SK-N-MC (cell line): ENCODE results near the gene APBA2.
"Not testable (repeated sequence)": the region's sequence is repeated elsewhere in the genome, so short reads cannot be mapped to it uniquely, and the experiment has no call there.

Experiments used
- DNase-seq: peaks from one replicate; pipeline ENCODE4 v3.0.0-alpha.2; 2011; ENCODE audit warnings: low read depth, low spot score
- H3K27ac ChIP-seq: fragments of 200-600 bp; sonication (generic); 2 replicates; pipeline ENCODE4 v1.5.1; 2016; ENCODE audit warnings: mixed run types
- H3K36me3 ChIP-seq: fragments of 200-600 bp; sonication (generic); 2 replicates; pipeline ENCODE4 v1.6.1; 2017; ENCODE audit warnings: antibody characterized with exemption, low read length, mixed read lengths; ENCODE audit not compliant: insufficient read depth
- H3K4me3 ChIP-seq: fragments of 200-600 bp; sonication (generic); 2 replicates; pipeline ENCODE4 v1.5.1; 2016
- H3K9ac ChIP-seq: fragments of 200-600 bp; sonication (generic); 2 replicates; pipeline ENCODE4 v1.8.0; 2017; ENCODE audit warnings: mixed run types, mixed read lengths; ENCODE audit not compliant: insufficient read length
- H3K9me3 ChIP-seq: fragments of 200-600 bp; sonication (generic); 2 replicates; pipeline ENCODE4 v1.6.1; 2017; ENCODE audit warnings: low read depth, mild to moderate bottlenecking, antibody characterized with exemption, low read length, moderate library complexity, mixed read lengths
- EZH2 ChIP-seq: fragments of 200-600 bp; sonication (generic); IDR thresholded peaks from one replicate; pipeline ENCODE4 v1.6.1; 2017; ENCODE audit warnings: antibody characterized with exemption
- FOXP2 ChIP-seq: optimal IDR thresholded peaks from 2 replicates; pipeline ENCODE3; 2011; ENCODE audit warnings: mild to moderate bottlenecking, moderate library complexity; ENCODE audit not compliant: insufficient read depth; ENCODE audit errors: extremely low read length, control extremely low read depth
- POLR2AphosphoS5 ChIP-seq: IDR thresholded peaks from 2 replicates; pipeline ENCODE4 v1.6.1; 2012; ENCODE audit warnings: mild to moderate bottlenecking, low read depth, low read length, borderline replicate concordance

The APBA2 gene

DNA sequence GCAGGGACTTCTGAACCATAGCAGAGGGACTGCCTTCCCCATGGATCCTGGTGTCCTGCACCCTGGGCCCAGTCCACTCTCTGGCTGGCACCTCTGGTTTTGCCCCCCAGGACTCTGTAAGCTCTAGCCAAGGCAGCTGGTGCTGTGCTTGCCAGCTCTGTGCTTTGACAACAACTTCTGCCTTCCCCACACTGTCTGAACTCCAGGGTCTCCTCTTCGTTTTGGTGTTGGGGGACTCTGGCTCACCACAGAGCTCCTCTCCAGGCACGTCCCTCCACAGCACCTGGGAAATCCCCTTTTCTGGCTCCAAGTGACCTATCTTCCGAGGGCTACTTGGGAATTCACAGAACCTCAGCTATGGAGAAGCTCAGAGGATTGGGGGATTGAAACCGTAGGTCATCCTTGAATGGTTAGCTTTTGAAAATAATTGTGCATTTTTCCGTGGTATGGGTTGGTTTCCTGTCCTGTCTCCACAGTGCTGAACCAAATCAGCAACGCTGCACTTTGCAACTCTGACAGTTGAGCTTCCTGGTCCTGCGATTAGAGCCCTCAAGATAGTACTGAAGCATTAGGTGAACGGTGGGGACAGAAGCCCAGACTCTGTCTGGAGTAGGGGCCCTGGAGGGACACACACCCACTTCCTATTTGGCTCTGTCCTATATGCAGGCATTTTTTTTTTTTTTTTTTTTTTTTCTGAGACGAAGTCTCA, 152.4 kb downstream of the APBA2 start:
- Histone ChIP-seq H3K36me3 (no peaks in the 10 kb centered on the region), H3K9me3 (no peaks in the 10 kb centered on the region), H3K4me3 (no peak overlapping the region), H3K27ac (no peak overlapping the region), H3K9ac (no peak overlapping the region)
- no peak for DNase-seq
- TF ChIP-seq EZH2: no peak
- TF ChIP-seq POLR2AphosphoS5: no peak
- TF ChIP-seq FOXP2: no peak

GRCh38 chr15:29039466-29040369, 153.9 kb downstream of the APBA2 start:
- TF ChIP-seq FOXP2 (no peak), POLR2AphosphoS5 (no peak), EZH2 (no peak)
- Histone ChIP-seq H3K27ac (no peak overlapping the region), H3K9me3 (no peaks in the 10 kb centered on the region), H3K9ac (no peak overlapping the region), H3K36me3 (no peaks in the 10 kb centered on the region), H3K4me3 (no peak overlapping the region)
- DNase-seq: no peak

- no peak overlapping the region for H3K9ac ChIP-seq
- DNase-seq: no peak
- TF ChIP-seq EZH2 (no peak), FOXP2 (no peak), POLR2AphosphoS5 (no peak)
- no peak overlapping the region for H3K27ac ChIP-seq
- H3K36me3 ChIP-seq: no peaks in the 10 kb centered on the region
- no peaks in the 10 kb centered on the region for H3K9me3 ChIP-seq
- no peak overlapping the region for H3K4me3 ChIP-seq
These were observed 154.6 kb downstream of the APBA2 start for GRCh38 chr15:29040370-29040751.

DNA sequence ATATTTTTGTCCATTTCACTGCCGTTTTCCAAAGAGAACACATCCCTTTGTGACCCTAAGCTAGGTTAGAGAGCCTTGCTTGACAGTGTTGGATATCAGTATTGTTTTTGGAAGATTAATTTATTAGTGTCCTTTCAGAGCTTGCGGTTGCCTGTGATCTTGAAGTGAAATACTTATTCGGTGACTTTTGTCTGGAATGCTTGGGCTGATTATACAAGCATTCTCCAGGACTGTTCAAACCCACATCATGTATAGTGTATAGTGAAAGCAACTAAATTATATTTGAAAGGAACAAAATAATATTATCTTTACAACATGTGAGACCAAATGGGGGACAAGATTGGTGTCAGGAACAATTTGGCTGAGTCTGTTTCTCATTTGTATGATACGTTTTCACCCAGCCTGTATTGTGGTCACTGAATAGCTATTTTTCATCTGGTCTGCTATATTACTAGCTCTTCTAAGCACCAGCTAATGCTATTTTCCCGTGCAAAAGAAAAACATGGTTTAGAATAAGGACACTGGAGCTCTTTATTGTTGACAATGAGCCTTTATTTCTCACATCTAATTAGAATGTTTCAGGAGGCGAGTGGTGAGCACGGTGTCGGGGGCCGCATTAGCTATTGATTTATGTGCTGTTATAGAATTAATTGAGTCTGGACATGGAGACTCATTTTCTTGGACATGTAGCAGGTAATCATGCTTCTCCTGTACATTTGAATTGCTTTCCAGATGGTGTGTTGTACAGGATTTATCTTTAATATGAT, 158.1 kb downstream of the APBA2 start:
- TF ChIP-seq EZH2 (no peak), FOXP2 (no peak), POLR2AphosphoS5 (no peak)
- Histone ChIP-seq H3K9me3 (no peaks in the 10 kb centered on the region), H3K9ac (no peak overlapping the region), H3K27ac (no peak overlapping the region), H3K36me3 (no peaks in the 10 kb centered on the region), H3K4me3 (no peak overlapping the region)
- DNase-seq: no peak

GRCh38 chr15:29044503-29044901, 158.7 kb downstream of the APBA2 start:
- Histone ChIP-seq H3K4me3 (no peak overlapping the region), H3K9me3 (no peaks in the 10 kb centered on the region), H3K36me3 (no peaks in the 10 kb centered on the region), H3K27ac (no peak overlapping the region), H3K9ac (no peak overlapping the region)
- TF ChIP-seq POLR2AphosphoS5 (no peak), EZH2 (no peak), FOXP2 (no peak)
- no peak for DNase-seq

DNA sequence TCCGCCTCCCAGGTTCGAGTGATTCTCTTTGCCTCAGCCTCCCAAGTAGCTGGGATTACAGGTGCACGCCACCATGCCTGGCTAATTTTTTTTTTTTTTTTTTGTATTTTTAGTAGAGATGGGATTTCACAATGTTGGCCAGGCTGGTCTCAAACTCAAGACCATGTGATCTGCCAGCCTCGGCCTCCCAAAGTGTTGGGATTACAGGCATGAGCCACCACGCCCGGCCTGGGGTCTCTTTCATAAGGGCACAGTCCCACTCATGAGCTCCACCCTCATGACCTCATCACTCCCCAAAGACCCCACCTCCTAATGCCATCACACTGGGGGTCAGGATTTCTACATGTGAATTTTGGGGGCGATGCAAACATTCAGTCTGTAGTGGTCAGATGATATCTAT, 159.4 kb downstream of the APBA2 start:
- not testable (repeated sequence) for H3K9ac ChIP-seq, DNase-seq, H3K36me3 ChIP-seq, H3K27ac ChIP-seq, H3K4me3 ChIP-seq, H3K9me3 ChIP-seq

GRCh38 chr15:29045717-29046116, 159.9 kb downstream of the APBA2 start:
- H3K36me3 ChIP-seq: no peaks in the 10 kb centered on the region
- H3K9me3 ChIP-seq: no peaks in the 10 kb centered on the region
- H3K4me3 ChIP-seq: no peak overlapping the region
- H3K27ac ChIP-seq: no peak overlapping the region
- H3K9ac ChIP-seq: no peak overlapping the region
- no peak for DNase-seq
- TF ChIP-seq POLR2AphosphoS5 (no peak), EZH2 (no peak), FOXP2 (no peak)

DNA sequence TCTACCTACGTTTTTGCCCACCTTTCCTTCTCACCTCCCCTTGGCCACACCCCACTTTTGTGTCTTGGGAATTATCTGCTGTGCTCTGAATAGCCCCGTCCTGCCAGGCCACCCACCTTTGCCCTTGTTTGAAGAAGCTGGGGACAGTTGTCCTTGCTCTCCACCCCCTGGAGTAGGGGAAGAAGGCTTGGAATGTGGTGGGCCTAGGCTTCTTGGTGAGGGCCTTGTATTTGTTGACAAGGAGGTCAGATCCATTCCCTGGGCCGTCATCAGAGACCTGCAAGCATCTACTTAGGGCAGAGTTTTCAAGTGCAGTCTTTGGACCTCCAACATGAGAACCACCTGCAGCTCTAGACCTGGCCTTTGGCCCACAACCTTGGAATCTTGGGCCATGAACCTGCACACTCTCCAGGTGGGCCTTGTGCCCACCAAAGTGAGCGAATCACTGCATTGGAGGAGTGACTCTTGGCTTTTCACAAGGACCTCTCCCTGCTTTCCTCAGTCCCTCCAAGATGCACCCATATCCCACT, 160.6 kb downstream of the APBA2 start:
- H3K36me3 ChIP-seq: no peaks in the 10 kb centered on the region
- H3K27ac ChIP-seq: no peak overlapping the region
- H3K4me3 ChIP-seq: no peak overlapping the region
- H3K9me3 ChIP-seq: no peaks in the 10 kb centered on the region
- DNase-seq: no peak
- H3K9ac ChIP-seq: no peak overlapping the region
- no peak for TF ChIP-seq EZH2
- TF ChIP-seq FOXP2: no peak
- no peak for TF ChIP-seq POLR2AphosphoS5
